SKM-1 treated with dmso at 0.1 percent for 144 hours (cell line): Measurements from ENCODE around the gene PIK3R5.

ENCODE experiments used
- DNase-seq: peaks from one replicate; lab custom pipeline; 2025; ENCODE audit not compliant: unreplicated experiment; lab: John Stamatoyannopoulos, UW

Gene PIK3R5, protein sequence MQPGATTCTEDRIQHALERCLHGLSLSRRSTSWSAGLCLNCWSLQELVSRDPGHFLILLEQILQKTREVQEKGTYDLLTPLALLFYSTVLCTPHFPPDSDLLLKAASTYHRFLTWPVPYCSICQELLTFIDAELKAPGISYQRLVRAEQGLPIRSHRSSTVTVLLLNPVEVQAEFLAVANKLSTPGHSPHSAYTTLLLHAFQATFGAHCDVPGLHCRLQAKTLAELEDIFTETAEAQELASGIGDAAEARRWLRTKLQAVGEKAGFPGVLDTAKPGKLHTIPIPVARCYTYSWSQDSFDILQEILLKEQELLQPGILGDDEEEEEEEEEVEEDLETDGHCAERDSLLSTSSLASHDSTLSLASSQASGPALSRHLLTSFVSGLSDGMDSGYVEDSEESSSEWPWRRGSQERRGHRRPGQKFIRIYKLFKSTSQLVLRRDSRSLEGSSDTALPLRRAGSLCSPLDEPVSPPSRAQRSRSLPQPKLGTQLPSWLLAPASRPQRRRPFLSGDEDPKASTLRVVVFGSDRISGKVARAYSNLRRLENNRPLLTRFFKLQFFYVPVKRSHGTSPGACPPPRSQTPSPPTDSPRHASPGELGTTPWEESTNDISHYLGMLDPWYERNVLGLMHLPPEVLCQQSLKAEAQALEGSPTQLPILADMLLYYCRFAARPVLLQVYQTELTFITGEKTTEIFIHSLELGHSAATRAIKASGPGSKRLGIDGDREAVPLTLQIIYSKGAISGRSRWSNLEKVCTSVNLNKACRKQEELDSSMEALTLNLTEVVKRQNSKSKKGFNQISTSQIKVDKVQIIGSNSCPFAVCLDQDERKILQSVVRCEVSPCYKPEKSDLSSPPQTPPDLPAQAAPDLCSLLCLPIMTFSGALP

DNA sequence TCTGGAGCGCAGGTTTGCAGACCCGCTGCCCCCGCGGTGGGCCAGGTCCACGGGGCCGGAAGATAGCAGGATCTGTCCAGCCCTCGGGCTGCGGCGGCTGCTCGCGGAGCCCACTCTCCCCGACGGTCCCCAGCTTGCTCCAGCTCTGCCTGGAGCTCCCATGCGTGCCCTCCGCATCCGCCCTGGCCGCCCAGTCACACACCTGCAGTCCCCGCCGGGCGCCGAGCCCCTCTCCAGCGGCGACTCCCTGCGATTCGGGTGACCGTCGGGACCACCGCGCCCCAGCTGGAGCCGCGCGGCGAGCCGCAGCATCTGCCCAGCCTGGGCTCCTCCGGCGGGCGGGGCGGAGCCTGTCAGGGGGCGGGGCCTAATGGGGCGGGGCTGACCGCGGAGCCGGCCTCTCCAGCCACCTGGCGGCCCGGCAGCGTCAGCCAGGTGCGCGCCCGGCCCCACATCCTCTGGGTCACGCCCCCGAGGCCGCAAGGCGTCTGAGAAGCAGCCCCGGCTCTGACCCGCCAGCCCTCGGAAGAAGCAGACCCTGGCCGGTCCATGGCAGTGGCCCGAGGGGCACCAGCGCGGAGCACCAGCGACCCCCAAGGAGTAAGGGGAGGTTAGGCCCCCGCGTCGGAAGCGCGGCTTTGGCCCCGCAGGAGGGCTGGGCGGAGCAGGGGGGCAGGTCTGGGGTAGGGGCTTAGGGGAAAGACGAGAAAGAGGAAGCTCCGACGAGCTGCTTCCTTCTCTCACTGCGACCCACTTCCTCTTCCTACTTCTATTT is at the start of gene PIK3R5:
TSS of gene PIK3R5 (minus strand) at position 314 of the 775 bp plus-strand sequence. CDS start 54,213 bp downstream, outside the sequence.
- peak; percentile 68 for DNase-seq

DNA sequence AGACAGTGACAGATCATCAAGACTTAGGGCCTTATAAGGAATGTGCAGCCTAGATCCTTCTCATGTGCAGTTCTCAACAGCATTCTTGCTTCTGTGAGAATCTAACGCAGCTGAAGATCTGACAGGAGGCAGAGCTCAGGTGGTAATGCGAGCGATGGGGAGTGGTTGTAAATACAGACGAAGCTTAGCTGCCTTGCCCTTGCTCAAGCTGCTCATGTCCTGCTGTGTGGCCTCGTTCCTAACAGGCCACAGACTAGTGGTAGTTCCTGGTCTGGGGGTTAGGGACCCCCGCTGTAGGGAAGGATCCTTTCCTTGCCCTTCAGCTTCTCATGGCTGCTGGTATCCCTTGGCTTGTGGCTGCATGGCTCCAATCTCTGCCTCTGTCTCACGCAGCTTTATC is 45.5 kb upstream of the PIK3R5 start:
- no peak for DNase-seq

DNA sequence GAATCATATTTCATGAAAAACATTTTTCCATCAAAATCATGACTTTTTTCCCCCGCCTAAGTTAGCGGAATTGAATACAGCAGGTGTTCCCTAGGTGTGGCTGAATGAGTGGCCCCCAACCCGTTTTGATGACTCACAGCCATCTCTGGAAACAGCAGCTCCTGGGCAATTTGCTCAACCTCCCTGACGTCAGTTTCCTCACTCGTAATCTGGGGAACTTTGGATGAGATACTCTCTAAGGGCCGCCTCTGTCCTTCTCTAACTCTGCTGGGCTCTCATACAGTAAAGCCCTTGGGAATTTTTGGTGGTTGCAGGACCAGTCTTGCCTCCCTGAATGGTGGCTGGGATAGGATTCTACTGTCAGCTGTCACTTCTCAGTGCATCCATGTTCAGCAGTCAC is 44.2 kb upstream of the PIK3R5 start:
- no peak for DNase-seq

DNA sequence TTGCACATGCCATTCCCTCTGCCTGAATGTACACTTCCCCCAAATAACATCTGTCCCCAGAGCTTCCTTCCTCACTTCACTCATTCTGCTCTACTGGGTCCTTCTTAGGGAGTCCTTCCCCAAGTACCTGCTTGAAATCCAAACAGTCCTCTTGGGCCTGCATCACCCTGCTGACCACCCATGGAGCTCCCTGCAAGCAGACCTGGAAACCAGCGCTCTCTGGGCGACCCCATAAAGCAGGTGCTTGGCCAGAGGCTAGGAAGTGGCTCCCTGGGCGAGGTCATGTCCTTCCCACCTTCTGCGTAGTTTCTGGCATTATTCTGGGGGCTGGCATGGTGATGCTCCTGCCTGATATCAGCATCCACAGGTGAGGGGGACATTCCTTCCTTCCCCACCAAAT is 43.6 kb upstream of the PIK3R5 start:
- DNase-seq: no peak

GRCh38 chr17:9007052-9007714 is 41.7 kb upstream of the PIK3R5 start:
- no peak for DNase-seq

DNA sequence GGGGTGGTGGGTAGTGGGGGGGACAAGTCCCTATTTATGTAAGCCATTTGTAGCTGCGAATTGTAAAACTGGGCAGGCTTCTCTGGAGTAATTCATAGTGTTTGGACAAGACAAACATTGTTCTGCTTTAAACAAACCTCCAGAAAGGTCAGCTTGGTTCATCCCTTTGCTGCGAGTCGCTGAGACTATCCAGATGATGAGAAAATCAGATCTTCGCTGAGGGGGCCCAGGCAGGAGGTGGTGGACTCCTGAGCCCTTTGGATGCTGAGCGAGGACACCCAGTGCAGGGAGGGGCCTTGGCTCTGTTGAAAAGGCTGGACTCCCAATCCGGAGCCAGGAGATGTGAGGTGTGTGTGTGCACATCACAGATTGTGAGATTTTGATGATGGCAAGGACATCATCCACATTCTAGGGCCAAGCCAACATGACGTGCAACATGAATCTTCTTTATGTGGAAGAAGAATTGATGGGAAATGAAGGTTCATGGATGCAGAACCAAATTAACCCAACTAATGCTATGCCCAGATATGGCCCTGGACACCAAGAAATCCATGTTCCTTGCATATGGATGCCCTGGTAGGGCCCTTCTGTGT is 40.8 kb upstream of the PIK3R5 start:
- DNase-seq: no peak

DNA sequence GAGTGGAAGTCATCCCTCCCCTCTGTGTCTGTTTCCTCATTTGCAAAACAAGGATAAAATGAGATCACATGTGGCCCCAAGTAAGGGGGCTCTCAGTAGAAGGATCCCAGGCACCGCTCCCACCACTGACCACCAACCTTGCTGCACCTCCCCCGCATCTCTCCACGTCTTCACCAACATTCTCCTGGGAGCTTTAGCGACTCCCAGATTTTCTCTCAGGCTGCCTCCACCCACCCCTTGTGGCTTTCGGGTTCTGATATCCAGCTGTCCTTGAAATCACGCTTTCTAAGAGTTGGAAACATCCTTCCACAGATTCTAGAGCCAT is 39.4 kb upstream of the PIK3R5 start:
- DNase-seq: no peak

- no peak for DNase-seq
Measured at GRCh38 chr17:9004132-9004960, 38.8 kb upstream of the PIK3R5 start.

- no peak for DNase-seq
Measured at GRCh38 chr17:9003355-9004131, 38.0 kb upstream of the PIK3R5 start.

GRCh38 chr17:9002606-9003354 is 37.3 kb upstream of the PIK3R5 start:
- DNase-seq: no peak

DNA sequence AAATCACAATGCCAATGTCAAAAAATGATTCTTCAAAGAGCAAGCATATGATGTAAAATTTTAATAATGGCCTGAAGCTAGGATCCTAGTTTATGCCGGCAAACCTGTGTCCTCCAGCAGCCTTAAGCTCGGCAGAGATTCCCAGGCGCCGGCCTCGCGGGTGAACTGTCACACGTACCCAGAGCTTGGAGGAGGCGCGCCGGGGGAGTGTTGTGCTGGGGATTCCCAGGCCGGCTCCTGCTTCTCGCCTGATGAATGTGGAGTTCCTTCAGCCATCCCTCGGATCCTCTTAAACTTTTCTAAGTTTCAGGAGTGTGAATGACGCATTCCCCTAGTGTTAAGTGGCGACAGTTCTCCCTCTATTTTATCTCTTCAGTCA is 36.7 kb upstream of the PIK3R5 start:
- no peak for DNase-seq

- no peak for DNase-seq
Measured at GRCh38 chr17:9001559-9001958, 36.1 kb upstream of the PIK3R5 start.

GRCh38 chr17:8997994-8998628 is 32.6 kb upstream of the PIK3R5 start:
- peak; percentile 16 for DNase-seq

DNA sequence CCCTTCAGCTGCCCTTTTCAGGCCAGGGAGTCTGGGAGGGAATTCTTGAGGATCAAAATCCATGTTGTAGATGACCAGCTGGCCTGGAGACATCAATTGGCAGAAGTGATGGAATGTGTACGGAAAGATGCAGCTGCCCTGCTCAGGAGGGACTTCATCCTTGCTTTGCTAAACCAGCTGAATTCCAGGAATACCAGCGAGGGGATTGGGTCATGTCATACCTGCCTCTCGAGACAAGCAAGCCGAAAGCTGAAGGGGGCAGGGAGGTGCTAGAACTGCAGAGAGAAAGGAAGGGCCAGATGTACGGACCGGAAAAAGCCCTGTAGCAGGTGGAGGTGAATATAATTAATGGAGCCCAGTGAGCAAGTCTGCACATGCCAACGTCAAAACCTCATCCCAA is 30.2 kb upstream of the PIK3R5 start:
- no peak for DNase-seq

DNA sequence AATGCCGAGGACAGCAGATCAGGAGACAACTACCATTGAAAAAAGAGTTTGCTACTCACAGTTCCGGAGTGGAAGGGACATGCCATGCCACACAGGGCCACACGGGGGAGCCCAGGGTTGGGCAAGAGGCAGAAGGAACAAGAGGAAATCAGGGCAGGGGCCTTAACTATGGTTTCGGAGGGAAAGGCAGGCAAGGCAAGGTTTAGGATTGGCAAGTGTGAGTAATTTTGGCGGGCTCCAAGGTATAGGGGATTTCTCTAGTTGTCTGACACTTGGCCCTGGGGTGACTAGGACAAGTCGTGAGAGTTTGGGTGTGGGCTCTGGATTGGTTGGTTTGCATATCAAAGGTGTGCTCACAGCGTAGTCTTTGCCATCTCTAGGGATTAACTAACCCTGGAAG is 28.8 kb upstream of the PIK3R5 start:
- peak; percentile 6 for DNase-seq

GRCh38 chr17:8991514-8992285 is 26.2 kb upstream of the PIK3R5 start:
- peak; percentile 13 for DNase-seq
